Endothelial cell (in vitro differentiated cells): ENCODE measurements around the gene SOX5. TPM values are rescaled to one million over a fixed set of nuclear protein-coding genes. Genes with fewer than 3 reads are reported as not detected.
A peak's percentile ranks its signal among the peaks of the same experiment; 100 is the strongest.

Experiments used
- DNase-seq: peaks from one replicate; pipeline ENCODE4 v3.0.0; 2021; ENCODE audit warnings: low spot score
- H3K27ac Mint-ChIP-seq: one replicate; pipeline ENCODE4 v1.8.0; 2021; ENCODE audit warnings: mixed read lengths, inconsistent platforms; ENCODE audit not compliant: unreplicated experiment
- H3K27me3 Mint-ChIP-seq: one replicate; pipeline ENCODE4 v1.8.0; 2021; ENCODE audit warnings: mild to moderate bottlenecking, moderate library complexity, mixed read lengths, inconsistent platforms; ENCODE audit not compliant: unreplicated experiment
- H3K36me3 Mint-ChIP-seq: one replicate; pipeline ENCODE4 v1.8.0; 2021; ENCODE audit warnings: mild to moderate bottlenecking, low read depth, mixed read lengths, inconsistent platforms; ENCODE audit not compliant: unreplicated experiment
- H3K4me1 Mint-ChIP-seq: one replicate; pipeline ENCODE4 v1.8.0; 2021; ENCODE audit warnings: mild to moderate bottlenecking, mixed read lengths, inconsistent platforms; ENCODE audit not compliant: unreplicated experiment
- H3K4me3 Mint-ChIP-seq: one replicate; pipeline ENCODE4 v1.8.0; 2021; ENCODE audit warnings: mild to moderate bottlenecking, mixed read lengths, inconsistent platforms; ENCODE audit not compliant: unreplicated experiment
- H3K9me3 Mint-ChIP-seq: one replicate; pipeline ENCODE4 v1.8.0; 2021; ENCODE audit warnings: mixed read lengths, inconsistent platforms; ENCODE audit not compliant: unreplicated experiment
- CTCF ChIP-seq: fragments of 200-600 bp; sonication (generic); IDR thresholded peaks from one replicate; pipeline ENCODE4 v1.5.0; 2021; ENCODE audit warnings: antibody characterized with exemption; ENCODE audit not compliant: unreplicated experiment
- total RNA-seq: library from RNA; stranded (reverse); fragmentation: NEBNext Ultra II Directional; extraction: Animal tissue kit (Norgen Biotek cat#: 25700); gene quantifications from one replicate; pipeline ENCODE4 v1.2.1, GENCODE V29; 2021; ENCODE audit not compliant: unreplicated experiment

SOX5 gene
- total RNA-seq, 1 donor from 2014 or later: 23.1 TPM

- Mint-ChIP-seq H3K27ac (no peak overlapping the region), H3K4me1 (peaks cover 5% of the 10 kb centered on the region), H3K36me3 (no peaks in the 10 kb centered on the region), H3K9me3 (no peaks in the 10 kb centered on the region), H3K27me3 (no peaks in the 10 kb centered on the region), H3K4me3 (no peak overlapping the region)
- TF ChIP-seq CTCF: no peak
- no peak for DNase-seq
Measured at GRCh38 chr12:23954332-23954731, 4.9 kb upstream of the SOX5 start.

DNA sequence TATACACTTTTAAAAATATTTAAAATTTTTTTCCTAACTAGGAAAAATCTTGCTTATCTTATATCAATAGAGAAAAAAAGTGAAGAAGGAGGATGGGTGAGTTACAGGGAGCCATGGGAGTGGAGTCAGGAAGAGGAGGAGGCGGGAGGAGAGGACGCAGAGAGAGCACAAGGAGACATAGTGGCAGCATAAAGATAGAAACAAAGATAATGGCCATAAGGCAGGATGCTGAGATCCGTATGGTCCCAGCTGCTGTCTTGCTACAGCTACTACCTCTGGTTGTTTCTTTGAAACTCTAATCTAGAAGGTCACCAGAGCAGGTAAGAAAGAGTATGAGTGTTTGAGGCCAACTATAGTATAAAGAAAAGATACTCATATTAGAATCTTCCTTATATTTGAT lies 2.6 kb upstream of the SOX5 start:
- no peak overlapping the region for H3K27ac Mint-ChIP-seq

GRCh38 chr12:23950775-23951451 lies 1.4 kb upstream of the SOX5 start:
- Mint-ChIP-seq H3K36me3 (no peaks in the 10 kb centered on the region), H3K27ac (no peak overlapping the region), H3K4me1 (peaks cover 7% of the 10 kb centered on the region), H3K9me3 (no peaks in the 10 kb centered on the region), H3K27me3 (no peaks in the 10 kb centered on the region), H3K4me3 (no peak overlapping the region)
- no peak for TF ChIP-seq CTCF
- peak; percentile 24 for DNase-seq

More for the DNA sequence above, 2.6 kb upstream of the SOX5 start:
- no peak for DNase-seq
- Mint-ChIP-seq H3K4me3 (no peak overlapping the region), H3K36me3 (no peaks in the 10 kb centered on the region), H3K4me1 (peaks cover 5% of the 10 kb centered on the region), H3K9me3 (no peaks in the 10 kb centered on the region), H3K27me3 (no peaks in the 10 kb centered on the region)
- no peak for TF ChIP-seq CTCF

- Mint-ChIP-seq H3K4me3 (no peak overlapping the region), H3K27me3 (no peaks in the 10 kb centered on the region), H3K27ac (no peak overlapping the region), H3K36me3 (no peaks in the 10 kb centered on the region), H3K4me1 (peaks cover 7% of the 10 kb centered on the region), H3K9me3 (no peaks in the 10 kb centered on the region)
- peak; percentile 28 for DNase-seq
- no peak for TF ChIP-seq CTCF
Measured at GRCh38 chr12:23950210-23950774, 822 bp upstream of the SOX5 start.

DNA sequence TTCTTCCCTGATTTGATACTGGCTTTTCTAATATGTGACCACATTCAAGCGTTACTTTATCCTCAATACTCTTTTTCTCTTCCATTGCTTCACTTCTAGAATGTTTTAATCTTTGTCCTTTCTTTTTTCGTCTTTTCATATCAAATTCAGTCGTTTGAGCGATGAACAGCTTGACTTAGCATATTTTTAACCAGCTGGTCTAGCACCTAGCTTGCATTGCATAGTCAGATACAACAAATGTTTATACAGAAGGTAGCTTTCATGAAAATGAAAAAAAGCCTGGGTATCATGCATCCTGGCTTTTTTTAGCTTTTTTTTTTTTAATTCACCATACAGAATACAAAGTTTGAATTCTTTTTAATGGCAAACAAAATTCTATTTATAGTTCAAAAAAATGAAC lies 1.2 kb downstream of the SOX5 start:
- no peaks in the 10 kb centered on the region for H3K36me3 Mint-ChIP-seq
- TF ChIP-seq CTCF: no peak
- DNase-seq: no peak
- no peaks in the 10 kb centered on the region for H3K9me3 Mint-ChIP-seq
- H3K4me3 Mint-ChIP-seq: no peak overlapping the region
- no peaks in the 10 kb centered on the region for H3K27me3 Mint-ChIP-seq
- H3K27ac Mint-ChIP-seq: no peak overlapping the region
- peaks cover 13% of the 10 kb centered on the region for H3K4me1 Mint-ChIP-seq
